Umbilical cord (tissue), 2 donors: ENCODE results near the gene CDON. TPM values are rescaled to one million over a fixed set of nuclear protein-coding genes. Genes with fewer than 3 reads are reported as not detected.

Experiments
- DNase-seq: peaks from one replicate; pipeline ENCODE4 v3.0.0-alpha.2; 2015; ENCODE audit warnings: low spot score
- total RNA-seq: library from RNA; depleted of rRNA; stranded (reverse); fragments of >200 nt; gene quantifications from one replicate; pipeline ENCODE4 v1.2.3, GENCODE V29; 2014; ENCODE audit warnings: low replicate concordance; ENCODE audit not compliant: insufficient read depth

CDON gene, protein sequence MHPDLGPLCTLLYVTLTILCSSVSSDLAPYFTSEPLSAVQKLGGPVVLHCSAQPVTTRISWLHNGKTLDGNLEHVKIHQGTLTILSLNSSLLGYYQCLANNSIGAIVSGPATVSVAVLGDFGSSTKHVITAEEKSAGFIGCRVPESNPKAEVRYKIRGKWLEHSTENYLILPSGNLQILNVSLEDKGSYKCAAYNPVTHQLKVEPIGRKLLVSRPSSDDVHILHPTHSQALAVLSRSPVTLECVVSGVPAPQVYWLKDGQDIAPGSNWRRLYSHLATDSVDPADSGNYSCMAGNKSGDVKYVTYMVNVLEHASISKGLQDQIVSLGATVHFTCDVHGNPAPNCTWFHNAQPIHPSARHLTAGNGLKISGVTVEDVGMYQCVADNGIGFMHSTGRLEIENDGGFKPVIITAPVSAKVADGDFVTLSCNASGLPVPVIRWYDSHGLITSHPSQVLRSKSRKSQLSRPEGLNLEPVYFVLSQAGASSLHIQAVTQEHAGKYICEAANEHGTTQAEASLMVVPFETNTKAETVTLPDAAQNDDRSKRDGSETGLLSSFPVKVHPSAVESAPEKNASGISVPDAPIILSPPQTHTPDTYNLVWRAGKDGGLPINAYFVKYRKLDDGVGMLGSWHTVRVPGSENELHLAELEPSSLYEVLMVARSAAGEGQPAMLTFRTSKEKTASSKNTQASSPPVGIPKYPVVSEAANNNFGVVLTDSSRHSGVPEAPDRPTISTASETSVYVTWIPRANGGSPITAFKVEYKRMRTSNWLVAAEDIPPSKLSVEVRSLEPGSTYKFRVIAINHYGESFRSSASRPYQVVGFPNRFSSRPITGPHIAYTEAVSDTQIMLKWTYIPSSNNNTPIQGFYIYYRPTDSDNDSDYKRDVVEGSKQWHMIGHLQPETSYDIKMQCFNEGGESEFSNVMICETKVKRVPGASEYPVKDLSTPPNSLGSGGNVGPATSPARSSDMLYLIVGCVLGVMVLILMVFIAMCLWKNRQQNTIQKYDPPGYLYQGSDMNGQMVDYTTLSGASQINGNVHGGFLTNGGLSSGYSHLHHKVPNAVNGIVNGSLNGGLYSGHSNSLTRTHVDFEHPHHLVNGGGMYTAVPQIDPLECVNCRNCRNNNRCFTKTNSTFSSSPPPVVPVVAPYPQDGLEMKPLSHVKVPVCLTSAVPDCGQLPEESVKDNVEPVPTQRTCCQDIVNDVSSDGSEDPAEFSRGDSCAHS (N-terminal part only)
- total RNA-seq = 50.3 TPM

- peak; percentile 97 for DNase-seq
These were observed at the start of gene CDON for GRCh38 chr11:126062679-126063506. TSS of gene CDON (minus strand) at chr11:126062866. CDS start at chr11:126023476, 39,390 bp downstream.

DNA sequence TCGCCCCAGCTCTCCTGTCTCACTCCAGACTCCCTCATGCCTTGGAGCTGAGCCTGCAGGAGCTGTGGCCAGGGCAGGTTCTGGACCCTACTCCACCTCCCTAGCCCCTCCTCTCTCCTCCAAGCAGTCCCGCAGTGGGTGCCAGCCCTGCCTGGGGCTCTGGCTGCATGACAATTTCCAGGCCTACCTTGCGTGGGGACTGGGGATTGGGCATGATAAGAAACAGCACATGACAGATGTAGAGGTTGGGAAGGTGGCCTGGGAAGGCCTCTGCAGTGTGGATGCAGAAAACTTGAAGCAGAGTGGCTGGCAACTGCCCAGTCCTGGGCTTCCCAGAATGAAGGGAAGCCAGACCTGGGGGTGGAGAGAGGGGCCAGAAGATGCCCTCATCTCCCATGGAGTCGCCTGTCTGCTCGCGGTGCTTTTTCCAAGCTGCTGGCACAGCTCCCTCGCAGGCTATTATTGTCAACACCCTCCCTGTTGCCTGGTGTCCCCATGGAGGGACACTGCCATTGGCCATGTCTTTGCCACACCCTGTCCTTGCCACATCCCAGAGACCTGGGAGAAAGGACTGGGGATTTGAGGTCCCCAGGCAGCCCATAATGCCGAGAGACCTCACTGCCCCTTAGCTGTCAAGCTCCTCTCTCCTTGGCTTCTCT, 48.9 kb upstream of the CDON start:
- DNase-seq = no peak

DNA sequence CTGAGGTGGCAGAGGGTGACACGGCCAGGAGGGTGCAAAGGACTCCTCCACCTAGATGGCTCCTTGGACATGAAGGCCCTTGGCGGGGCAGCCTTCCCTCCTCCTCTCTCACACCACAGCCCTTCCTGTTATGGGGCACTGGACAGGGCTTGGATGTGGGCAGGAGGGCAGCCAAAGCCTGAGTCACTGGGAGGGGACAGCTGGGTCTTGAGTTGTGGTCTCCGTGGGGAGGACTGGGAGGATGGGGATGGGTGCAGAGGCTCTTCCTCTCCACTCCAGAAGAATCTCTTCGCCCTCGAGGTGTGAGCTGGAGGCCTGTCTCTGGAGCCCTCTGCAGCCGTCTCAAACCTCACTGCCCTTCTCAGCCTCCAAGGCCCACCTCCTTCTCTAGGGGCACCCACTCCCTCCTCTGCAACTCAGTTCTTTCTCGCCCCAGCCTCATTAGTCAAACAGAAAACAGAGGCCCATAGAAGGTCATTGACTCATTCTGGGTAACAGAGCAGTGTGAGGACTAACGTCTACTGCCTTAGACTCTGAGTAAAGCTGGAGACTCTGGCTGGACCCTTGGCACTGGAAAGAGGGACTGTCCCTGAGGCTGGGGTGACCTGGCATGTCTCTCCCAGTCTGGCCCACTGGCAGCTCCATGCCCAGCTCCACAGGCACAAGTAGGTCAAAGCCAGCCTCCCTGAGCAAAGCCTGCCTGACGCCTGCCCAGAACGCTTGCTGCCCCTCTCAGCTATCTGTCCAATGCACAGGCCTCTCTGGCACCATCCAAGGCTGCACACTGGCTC, 47.5 kb upstream of the CDON start:
- DNase-seq = no peak

DNA sequence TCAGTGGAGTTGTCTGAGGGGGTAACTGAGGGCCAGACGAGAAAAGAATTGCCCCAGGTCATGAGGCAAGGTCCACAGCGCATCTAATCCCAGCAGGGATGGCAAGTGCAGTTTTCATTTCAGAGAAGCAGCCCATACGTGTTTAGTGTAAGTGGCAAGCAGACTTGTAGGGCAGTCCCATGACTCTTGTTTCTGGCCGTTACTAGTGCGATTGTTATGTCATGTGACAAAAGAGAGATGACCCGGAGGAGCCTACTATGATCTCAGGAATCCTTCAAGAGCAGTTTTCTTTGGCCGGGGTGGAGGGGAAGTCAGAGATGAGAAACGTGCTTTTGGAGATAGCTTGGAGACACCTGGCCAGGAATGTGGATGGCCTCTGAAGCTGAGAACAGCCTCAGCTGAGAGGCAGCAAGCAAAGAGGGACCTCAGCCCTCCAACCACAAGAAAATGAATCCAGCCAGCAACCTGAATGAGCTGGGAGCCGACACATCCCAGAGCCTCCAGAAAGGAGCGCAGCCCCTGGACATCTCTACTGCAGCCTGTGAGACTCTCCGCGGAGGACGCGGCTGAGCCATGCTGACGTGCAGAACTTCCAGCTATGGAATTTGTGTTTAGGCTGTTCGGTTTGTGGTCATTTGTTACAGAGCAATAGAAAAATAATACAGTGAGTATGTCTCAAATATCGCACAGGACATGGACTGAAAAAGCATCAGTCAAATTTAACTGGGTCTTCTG, 44.1 kb upstream of the CDON start:
- no peak for DNase-seq

GRCh38 chr11:126105748-126106080, 43.0 kb upstream of the CDON start:
- no peak for DNase-seq

GRCh38 chr11:126105022-126105747, 42.5 kb upstream of the CDON start:
- DNase-seq = no peak

DNA sequence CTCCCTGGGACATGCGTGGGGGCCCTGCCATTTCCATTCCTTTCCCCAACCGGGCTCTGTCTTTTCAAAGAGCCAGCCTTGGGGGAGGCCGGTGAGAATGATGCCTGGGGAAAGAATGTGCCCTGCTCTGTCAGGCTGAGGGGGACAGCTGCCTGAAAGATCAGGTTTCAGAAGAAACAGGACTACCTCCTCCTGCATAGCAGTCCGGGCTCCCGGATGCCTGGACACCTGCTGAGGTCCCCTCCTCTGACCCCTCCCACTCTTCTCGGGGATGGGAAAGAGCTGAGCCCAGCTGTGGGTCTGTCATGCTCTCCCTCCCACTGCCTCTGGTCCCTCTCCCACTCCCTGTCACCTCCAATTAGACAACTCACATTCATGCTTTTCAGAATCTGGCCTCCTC, 41.8 kb upstream of the CDON start:
- DNase-seq = no peak

- DNase-seq = no peak
These were observed 40.5 kb upstream of the CDON start for GRCh38 chr11:126103150-126103549.

DNA sequence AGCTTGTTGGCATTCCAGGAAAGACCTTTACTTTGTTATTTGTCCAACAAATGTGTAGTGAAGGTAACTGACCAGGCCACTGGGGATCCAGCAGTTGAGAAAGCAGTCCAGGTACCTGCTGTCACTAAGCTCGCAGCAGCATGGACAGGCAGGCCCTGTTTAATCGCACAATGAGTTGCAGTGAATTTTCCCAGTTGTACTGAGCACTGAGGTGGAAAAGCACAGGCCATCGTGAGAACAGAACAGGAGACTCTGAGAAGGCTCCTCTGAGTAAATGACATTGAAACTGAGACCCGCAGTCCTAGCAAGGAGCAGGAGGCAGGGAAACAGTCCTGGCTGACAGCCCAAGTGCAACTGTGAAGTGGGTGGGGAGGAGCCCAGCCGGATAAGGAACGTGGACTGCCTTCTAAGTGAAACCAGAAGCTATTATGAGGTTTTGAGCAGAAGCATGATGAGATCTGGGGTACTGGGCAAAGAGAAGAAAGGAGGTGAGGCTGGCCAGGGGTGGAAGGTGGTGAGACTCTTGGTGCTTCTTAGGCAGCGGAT, 39.8 kb upstream of the CDON start:
- peak; percentile 82 for DNase-seq

DNA sequence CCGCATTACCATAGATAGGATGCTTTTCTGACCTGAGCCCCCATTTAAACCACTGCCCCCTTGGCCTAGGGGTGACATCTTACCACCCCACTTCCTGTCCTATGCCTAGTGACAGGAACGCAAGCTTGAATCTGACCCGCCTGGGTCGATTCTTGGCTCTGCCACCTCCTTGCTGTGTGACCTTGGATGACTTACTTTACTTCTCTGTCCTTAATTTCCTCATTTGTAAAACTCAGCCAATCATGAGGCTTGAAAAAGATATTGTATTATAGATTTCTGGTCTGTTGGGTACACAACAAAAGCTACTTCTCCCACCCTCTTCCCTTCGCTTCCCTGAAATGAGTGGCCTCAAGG, 39.2 kb upstream of the CDON start:
- no peak for DNase-seq

- no peak for DNase-seq
These were observed 38.7 kb upstream of the CDON start for GRCh38 chr11:126101251-126101929.

- DNase-seq = no peak
These were observed 38.0 kb upstream of the CDON start for GRCh38 chr11:126100716-126101115.

GRCh38 chr11:126098204-126098769, 35.6 kb upstream of the CDON start:
- no peak for DNase-seq

DNA sequence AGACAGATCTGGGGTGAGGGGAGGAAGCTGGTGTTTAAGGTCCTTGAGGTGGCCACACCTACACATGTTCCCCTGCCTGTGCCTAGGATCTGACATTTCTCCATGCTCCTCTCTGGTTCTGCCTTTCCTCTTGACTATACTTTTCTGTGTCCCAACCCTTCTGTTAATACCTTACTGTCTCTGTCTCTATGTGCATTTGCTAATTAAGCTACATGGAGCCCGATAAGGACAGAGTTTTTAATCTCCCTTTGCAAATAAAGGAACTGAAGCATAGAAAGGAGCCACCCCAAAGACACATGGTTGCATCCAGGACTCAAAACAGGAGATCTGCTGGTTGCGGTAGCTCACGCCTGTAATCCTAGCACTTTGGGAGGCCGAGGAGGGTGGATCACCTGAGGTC, 33.1 kb upstream of the CDON start:
- DNase-seq = no peak

DNA sequence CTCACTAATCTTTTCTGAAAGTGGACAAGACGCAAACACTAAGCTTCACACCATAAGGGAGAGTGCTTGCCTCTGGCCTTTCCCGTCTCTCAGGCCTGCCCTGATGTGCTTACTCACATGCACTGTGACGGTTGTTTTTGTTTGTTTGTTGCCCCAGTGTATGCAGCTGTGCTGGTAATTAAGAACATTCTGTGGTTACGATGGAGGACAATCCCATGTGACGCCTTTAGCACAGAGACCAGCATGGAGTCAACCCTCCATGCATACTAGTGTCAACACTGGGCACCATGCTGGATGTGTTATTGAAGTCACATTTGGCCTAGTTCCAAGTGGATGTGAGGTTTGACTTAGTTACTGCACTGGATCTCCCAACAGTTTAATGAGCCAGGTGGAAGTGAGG, 27.8 kb upstream of the CDON start:
- DNase-seq = no peak

- no peak for DNase-seq
These were observed 26.3 kb upstream of the CDON start for GRCh38 chr11:126088999-126089398.

DNA sequence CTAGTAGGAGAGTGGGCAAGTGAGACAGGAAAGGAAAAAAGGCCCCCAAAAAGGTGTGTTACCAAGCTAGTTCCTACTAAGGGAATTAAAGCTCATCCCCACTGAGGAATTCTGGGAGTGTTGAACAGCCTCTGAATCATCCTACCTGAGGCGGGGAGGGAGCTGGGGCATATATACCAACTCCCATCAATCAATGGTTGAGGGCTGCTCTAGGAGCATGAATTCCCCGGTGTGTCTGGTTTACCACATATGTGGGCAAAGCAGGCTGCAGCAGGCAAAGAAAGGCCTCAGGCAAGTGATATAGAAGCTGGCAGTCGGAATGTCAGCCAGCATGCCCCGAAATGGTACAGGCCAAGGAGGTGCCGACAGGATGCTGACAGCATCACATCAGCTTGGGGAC, 23.6 kb upstream of the CDON start:
- DNase-seq = no peak

- no peak for DNase-seq
These were observed 21.9 kb upstream of the CDON start for GRCh38 chr11:126084608-126084912.
